ENCODE measurements around the gene GP5.

Gene GP5

GRCh38 chr3:194360568-194360967 lies 38.5 kb downstream of the GP5 start:
- ChIA-PET POLR2A (no interaction called here), CTCF (interaction anchor here (1.0 kb wide), 1 partner anchor 17 kb away, joined by 3 read pairs; no protein-coding TSS in a partner anchor)
- no peaks in the 10 kb centered on the region for H3K9me3 ChIP-seq (ENCODE audit: control insufficient read depth, insufficient read depth, low read depth, low read length)
- H3K4me1 ChIP-seq (ENCODE audit: control insufficient read depth, insufficient read depth, low read length) = no peaks in the 10 kb centered on the region
- H3K36me3 ChIP-seq (ENCODE audit: control insufficient read depth in 2 of 2, insufficient read depth in 1 of 2, low read length in 2 of 2) = no peaks in the 10 kb centered on the region
- H3K27ac ChIP-seq (ENCODE audit: extremely low read depth, low read depth, low read length) = no peak overlapping the region
- no peak overlapping the region for H3K4me3 ChIP-seq (ENCODE audit: low read depth, low read length)
- TF ChIP-seq ZNF707 (tag by site-specific recombination; IDR thresholded peaks at IDR 0.05) (no peak), ZNF837 (tag by site-specific recombination; IDR thresholded peaks at IDR 0.05) (no peak), ZNF423 (tag by site-specific recombination; IDR thresholded peaks at IDR 0.05) (no peak), ZNF175 (tag by site-specific recombination; IDR thresholded peaks at IDR 0.05) (no peak)

GRCh38 chr3:194357681-194358080 lies 41.4 kb downstream of the GP5 start:
- H3K36me3 ChIP-seq (ENCODE audit: control insufficient read depth in 2 of 2, insufficient read depth in 1 of 2, low read length in 2 of 2) = no peaks in the 10 kb centered on the region
- H3K9me3 ChIP-seq (ENCODE audit: control insufficient read depth, insufficient read depth, low read depth, low read length) = no peaks in the 10 kb centered on the region
- ChIA-PET POLR2A (no interaction called here), CTCF (no interaction called here)
- no peak overlapping the region for H3K27ac ChIP-seq (ENCODE audit: extremely low read depth, low read depth, low read length)
- no peak overlapping the region for H3K4me3 ChIP-seq (ENCODE audit: low read depth, low read length)
- no peak for TF ChIP-seq KLF7 (tag by site-specific recombination; IDR thresholded peaks at IDR 0.05; ENCODE audit: borderline replicate concordance)
- no peak for TF ChIP-seq TRIM28 (IDR thresholded peaks at IDR 0.05; ENCODE audit: borderline replicate concordance, low read length)
- no peak for TF ChIP-seq REPIN1 (tag by site-specific recombination; IDR thresholded peaks at IDR 0.05; ENCODE audit: low read depth)
- TF ChIP-seq ZNF394 (tag by site-specific recombination; IDR thresholded peaks at IDR 0.05; ENCODE audit: borderline replicate concordance) = no peak
- TF ChIP-seq ZNF302 (tag by site-specific recombination; IDR thresholded peaks at IDR 0.05; ENCODE audit: low read depth) = no peak
- TF ChIP-seq ZBTB10 (tag by site-specific recombination; IDR thresholded peaks at IDR 0.05) = no peak
- no peak for TF ChIP-seq BCL11B (tag by site-specific recombination; IDR thresholded peaks at IDR 0.05; ENCODE audit: low read depth)
- TF ChIP-seq ZNF48 (tag by site-specific recombination; IDR thresholded peaks at IDR 0.05) = no peak
- TF ChIP-seq ZNF501 (tag by site-specific recombination; IDR thresholded peaks at IDR 0.05) = no peak
- no peak for TF ChIP-seq SCRT2 (tag by site-specific recombination; IDR thresholded peaks at IDR 0.05)
- no peak for TF ChIP-seq ZNF596 (tag by site-specific recombination; IDR thresholded peaks at IDR 0.05)
- no peak for TF ChIP-seq ZNF16 (tag by site-specific recombination; IDR thresholded peaks at IDR 0.05; ENCODE audit: low read depth)
- TF ChIP-seq, protein P1, sequence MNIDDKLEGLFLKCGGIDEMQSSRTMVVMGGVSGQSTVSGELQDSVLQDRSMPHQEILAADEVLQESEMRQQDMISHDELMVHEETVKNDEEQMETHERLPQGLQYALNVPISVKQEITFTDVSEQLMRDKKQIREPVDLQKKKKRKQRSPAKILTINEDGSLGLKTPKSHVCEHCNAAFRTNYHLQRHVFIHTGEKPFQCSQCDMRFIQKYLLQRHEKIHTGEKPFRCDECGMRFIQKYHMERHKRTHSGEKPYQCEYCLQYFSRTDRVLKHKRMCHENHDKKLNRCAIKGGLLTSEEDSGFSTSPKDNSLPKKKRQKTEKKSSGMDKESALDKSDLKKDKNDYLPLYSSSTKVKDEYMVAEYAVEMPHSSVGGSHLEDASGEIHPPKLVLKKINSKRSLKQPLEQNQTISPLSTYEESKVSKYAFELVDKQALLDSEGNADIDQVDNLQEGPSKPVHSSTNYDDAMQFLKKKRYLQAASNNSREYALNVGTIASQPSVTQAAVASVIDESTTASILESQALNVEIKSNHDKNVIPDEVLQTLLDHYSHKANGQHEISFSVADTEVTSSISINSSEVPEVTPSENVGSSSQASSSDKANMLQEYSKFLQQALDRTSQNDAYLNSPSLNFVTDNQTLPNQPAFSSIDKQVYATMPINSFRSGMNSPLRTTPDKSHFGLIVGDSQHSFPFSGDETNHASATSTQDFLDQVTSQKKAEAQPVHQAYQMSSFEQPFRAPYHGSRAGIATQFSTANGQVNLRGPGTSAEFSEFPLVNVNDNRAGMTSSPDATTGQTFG (tag by site-specific recombination; IDR thresholded peaks at IDR 0.05; ENCODE audit: borderline replicate concordance) = no peak
- TF ChIP-seq ZNF610 (tag by site-specific recombination; IDR thresholded peaks at IDR 0.05; ENCODE audit: borderline replicate concordance) = no peak
- TF ChIP-seq ZNF404 (tag by site-specific recombination; IDR thresholded peaks at IDR 0.05) = no peak
- TF ChIP-seq SP2 (tag by site-specific recombination; IDR thresholded peaks at IDR 0.05) = no peak
- H3K4me1 ChIP-seq (ENCODE audit: control insufficient read depth, insufficient read depth, low read length) = no peaks in the 10 kb centered on the region
